GM12878 (cell line): Measurements from ENCODE around the gene CD86. TPM values are rescaled to one million over a fixed set of nuclear protein-coding genes. Genes with fewer than 3 reads are reported as not detected.

Experiments
- BMI1 ChIP-seq: fragments of 450-650 bp; IDR thresholded peaks from 2 replicates; pipeline ENCODE4 v1.6.1; 2016; ENCODE audit warnings: mild to moderate bottlenecking, moderate library complexity, borderline replicate concordance
- CHD1 ChIP-seq: IDR thresholded peaks from 2 replicates; pipeline ENCODE4 v1.6.1; 2012; ENCODE audit warnings: low read depth, low read length, improper control_type of control experiment
- CHD4 ChIP-seq: fragments of 200-600 bp; sonication (generic); IDR thresholded peaks from 2 replicates; pipeline ENCODE4 v1.6.1; 2016; ENCODE audit warnings: mild to moderate bottlenecking
- E2F8 ChIP-seq: fragments of 450-650 bp; IDR thresholded peaks from 2 replicates; pipeline ENCODE4 v1.6.1; 2018; ENCODE audit warnings: mild to moderate bottlenecking, low read depth, moderate library complexity; ENCODE audit not compliant: partially characterized antibody
- ELK1 ChIP-seq: IDR thresholded peaks from 2 replicates; pipeline ENCODE4 v1.6.1; 2012; ENCODE audit warnings: low read depth, low read length, improper control_type of control experiment
- GATAD2B ChIP-seq: fragments of 450-650 bp; conservative IDR thresholded peaks from 2 replicates; pipeline ENCODE4 v1.6.1; 2017; ENCODE audit warnings: low read depth, mild to moderate bottlenecking, moderate library complexity
- HDAC2 ChIP-seq: fragments of 200-600 bp; sonication (generic); IDR thresholded peaks from 2 replicates; pipeline ENCODE4 v1.6.1; 2017
- LARP7 ChIP-seq: fragments of 450-650 bp; IDR thresholded peaks from 2 replicates; pipeline ENCODE4 v1.6.1; 2017; ENCODE audit warnings: mild to moderate bottlenecking
- MEF2B ChIP-seq: fragments of 450-650 bp; IDR thresholded peaks from 2 replicates; pipeline ENCODE4 v1.6.1; 2018; ENCODE audit warnings: mild to moderate bottlenecking, moderate library complexity; ENCODE audit not compliant: partially characterized antibody, poor library complexity, severe bottlenecking
- PRDM15 ChIP-seq: fragments of 450-650 bp; formaldehyde crosslinking; IDR thresholded peaks from 2 replicates; pipeline ENCODE4 v1.4.0; 2020; ENCODE audit warnings: mild to moderate bottlenecking, moderate library complexity
- RBBP5 ChIP-seq: fragments of 200-600 bp; sonication (generic); conservative IDR thresholded peaks from 2 replicates; pipeline ENCODE4 v1.6.1; 2016
- SKIL ChIP-seq: fragments of 450-650 bp; IDR thresholded peaks from 2 replicates; pipeline ENCODE4 v1.6.1; 2017; ENCODE audit warnings: mild to moderate bottlenecking, low read depth, inconsistent platforms; ENCODE audit not compliant: poor library complexity, severe bottlenecking
- STAT1 ChIP-seq: fragments of 450-650 bp; conservative IDR thresholded peaks from 2 replicates; pipeline ENCODE4 v1.6.1; 2014; ENCODE audit warnings: antibody characterized with exemption, mild to moderate bottlenecking
- ZNF687 ChIP-seq: fragments of 450-650 bp; IDR thresholded peaks from 2 replicates; pipeline ENCODE4 v1.6.1; 2017; ENCODE audit warnings: mild to moderate bottlenecking, moderate library complexity
- polyA plus RNA-seq, 11 experiments: library from polyadenylated mRNA; depleted of rRNA in 4 of 11; unstranded in 6 of 11; stranded (reverse) in 5 of 11; fragments of >200 nt; fragmentation: Nextera tagmentation in 4 of 11; fragmentation: Illumina TruSeq in 1 of 11; extraction: Ambion mirVana in 4 of 11; extraction: Trizol in 1 of 11; gene quantifications; 1 replicate in 1 of 11; 2 replicates in 10 of 11; pipeline versions ENCODE4 v1.2.1 to v1.2.3, GENCODE V29; 2011 to 2016; ENCODE audit warnings: inconsistent platforms in 2 of 11, missing spikeins in 2 of 11, low read depth in 1 of 11
- total RNA-seq, 4 experiments: library from RNA; depleted of rRNA in 3 of 4; stranded (reverse); fragments of >200 nt in 3 of 4; fragmentation: Illumina TruSeq in 1 of 4; extraction: Trizol in 1 of 4; gene quantifications; 2 replicates each; pipeline versions ENCODE4 v1.2.1 to v1.2.3, GENCODE V29; 2013 to 2021

The CD86 gene
- total and polyA plus RNA-seq, 10 of the 15 experiments (the other 5 are each of a cell fraction or from before 2014, with no cell fraction given): 40.9 to 100 (median 55.5) TPM

- TF ChIP-seq PRDM15: no peak
- no peak for TF ChIP-seq STAT1
- no peak for TF ChIP-seq CHD1
- no peak for TF ChIP-seq ELK1
- TF ChIP-seq LARP7: no peak
- no peak for TF ChIP-seq HDAC2
- peak; percentile 73 for TF ChIP-seq SKIL
- 0 out of 2 replicates have a peak, but pooled peaks have one; percentile 44 for TF ChIP-seq GATAD2B
- TF ChIP-seq RBBP5: no peak
- no peak; the same call in 1 of the 2 replicates for TF ChIP-seq BMI1
- peak; percentile 72 for TF ChIP-seq MEF2B
- TF ChIP-seq CHD4: no peak
- 0 out of 2 replicates have a peak, but pooled peaks have one; percentile 44 for TF ChIP-seq ZNF687
- no peak for TF ChIP-seq E2F8
Measured at GRCh38 chr3:122019493-122019892, 35.7 kb upstream of the CD86 start (continued).
